ENCODE results near the gene SDK1. TPM values are rescaled to one million over a fixed set of nuclear protein-coding genes. Genes with fewer than 3 reads are reported as not detected.
A peak's percentile ranks its signal among the peaks of the same experiment; 100 is the strongest.

SDK1 gene
- total and polyA plus RNA-seq, 4 experiments from 2014 or later = 0.06 to 0.26 TPM; not detected in 2

DNA sequence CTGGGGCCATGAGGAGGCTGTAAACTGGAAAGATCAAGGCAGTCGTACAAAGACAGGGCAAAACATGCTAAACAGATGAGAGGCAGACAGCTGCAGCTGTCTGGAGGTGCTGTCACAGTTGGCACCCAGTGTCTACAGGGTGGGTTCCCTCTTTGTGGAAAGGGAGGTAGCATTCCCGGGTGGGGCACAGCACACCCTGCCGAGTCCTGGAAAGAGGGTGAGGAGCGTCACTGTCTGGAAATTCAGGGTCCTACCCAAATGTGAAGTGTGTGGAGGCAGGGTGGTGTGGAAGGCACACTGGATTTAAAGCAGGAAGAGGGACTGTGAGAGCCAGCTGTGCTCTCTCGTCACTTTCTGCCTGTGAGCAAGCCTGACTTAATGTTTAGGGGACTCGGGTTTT is 356.2 kb downstream of the SDK1 start:
- no peak overlapping the region for H3K4me3 Mint-ChIP-seq
- DNase-seq = no peak
- intact Hi-C loops (cut with micrococcal nuclease) = no loop called here
- no peak overlapping the region for H3K4me3 ChIP-seq (ENCODE audit: low read length in 2 of 2)
- ChIA-PET CTCF (ENCODE audit: partially characterized antibody) (no interaction called here), POLR2A (ENCODE audit: partially characterized antibody) (no interaction called here)
- H3K9me3 Mint-ChIP-seq = no peaks in the 10 kb centered on the region
- no peaks in the 10 kb centered on the region for H3K36me3 ChIP-seq (ENCODE audit: insufficient read depth, low read length)
- H3K27me3 ChIP-seq (ENCODE audit: insufficient read depth, low read length) = no peaks in the 10 kb centered on the region
- no peaks in the 10 kb centered on the region for H3K36me3 Mint-ChIP-seq
- H3K27me3 Mint-ChIP-seq = peaks cover 4 to 16% of the 10 kb centered on the region in 2 donors
- no peaks in the 10 kb centered on the region for H3K4me1 ChIP-seq (ENCODE audit: insufficient read depth, low read length)
- no peaks in the 10 kb centered on the region for H3K9me3 ChIP-seq (ENCODE audit: control insufficient read depth in 1 of 2, low read length in 2 of 2)
- no peak overlapping the region for H3K27ac ChIP-seq (ENCODE audit: low read depth, low read length)
- no peak overlapping the region for H3K27ac Mint-ChIP-seq
- no peaks in the 10 kb centered on the region for H3K4me1 Mint-ChIP-seq

DNA sequence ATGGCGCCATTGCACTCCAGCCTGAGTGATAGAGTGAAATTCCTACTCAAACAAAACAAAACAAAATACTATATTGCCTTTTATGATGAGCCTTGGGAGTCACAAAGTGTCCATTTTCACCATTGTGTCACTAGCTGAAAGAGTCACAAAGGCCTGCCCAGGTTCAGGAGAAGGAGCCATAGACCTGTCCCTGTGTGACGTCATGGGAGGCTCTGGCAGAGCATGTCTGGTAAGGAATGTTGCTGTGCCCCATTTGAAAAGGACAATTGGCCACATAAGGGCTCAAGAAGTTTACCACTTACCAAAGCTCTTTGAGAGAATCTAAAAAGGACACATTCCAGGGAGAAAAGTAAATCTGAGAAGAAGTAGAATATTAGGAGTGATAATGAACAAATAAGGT is 367.7 kb downstream of the SDK1 start:
- no peaks in the 10 kb centered on the region for H3K36me3 Mint-ChIP-seq
- H3K9me3 ChIP-seq (ENCODE audit: control insufficient read depth in 1 of 2, low read length in 2 of 2) = no peaks in the 10 kb centered on the region
- no peaks in the 10 kb centered on the region for H3K9me3 Mint-ChIP-seq
- intact Hi-C loops (cut with micrococcal nuclease) = no loop called here
- no peak overlapping the region for H3K4me3 ChIP-seq (ENCODE audit: low read length in 2 of 2)
- CTCF ChIA-PET (ENCODE audit: partially characterized antibody) = no interaction called here
- no peak overlapping the region for H3K27ac ChIP-seq (ENCODE audit: low read depth, low read length)
- H3K4me1 Mint-ChIP-seq = no peaks in the 10 kb centered on the region
- POLR2A ChIA-PET (ENCODE audit: partially characterized antibody) = no interaction called here
- H3K27me3 ChIP-seq (ENCODE audit: insufficient read depth, low read length) = no peaks in the 10 kb centered on the region
- H3K27me3 Mint-ChIP-seq = peaks cover 0 to 6% of the 10 kb centered on the region in 2 donors
- no peak overlapping the region for H3K4me3 Mint-ChIP-seq
- H3K4me1 ChIP-seq (ENCODE audit: insufficient read depth, low read length) = no peaks in the 10 kb centered on the region
- DNase-seq = no peak
- no peaks in the 10 kb centered on the region for H3K36me3 ChIP-seq (ENCODE audit: insufficient read depth, low read length)
- H3K27ac Mint-ChIP-seq = no peak overlapping the region

DNA sequence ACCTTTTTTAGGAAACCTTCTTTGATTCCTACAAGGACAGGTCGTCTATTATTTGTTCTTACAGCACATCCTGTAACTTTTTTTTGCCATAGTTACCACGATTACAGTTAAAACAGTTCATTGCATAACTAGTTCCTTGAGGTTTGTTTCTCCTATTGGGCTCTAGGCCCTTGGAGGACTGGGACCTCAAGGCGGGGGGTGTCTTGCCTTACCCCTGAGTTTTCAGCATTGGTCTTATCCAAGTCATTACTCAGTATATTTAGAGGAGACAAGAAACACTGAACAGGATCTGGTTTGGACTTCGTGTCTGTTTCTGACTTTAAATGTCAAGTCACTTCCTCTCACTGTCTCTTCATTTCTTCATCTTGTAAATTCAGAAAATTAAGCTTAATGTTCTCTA is 369.8 kb downstream of the SDK1 start:
- Histone ChIP-seq H3K4me1 (ENCODE audit: insufficient read depth, low read length) (no peaks in the 10 kb centered on the region), H3K27ac (ENCODE audit: low read depth, low read length) (no peak overlapping the region), H3K27me3 (ENCODE audit: insufficient read depth, low read length) (no peaks in the 10 kb centered on the region), H3K9me3 (ENCODE audit: control insufficient read depth in 1 of 2, low read length in 2 of 2) (no peaks in the 10 kb centered on the region), H3K4me3 (ENCODE audit: low read length in 2 of 2) (no peak overlapping the region), H3K36me3 (ENCODE audit: insufficient read depth, low read length) (no peaks in the 10 kb centered on the region)
- Mint-ChIP-seq H3K9me3 (no peaks in the 10 kb centered on the region), H3K4me3 (no peak overlapping the region), H3K27me3 (peaks cover 0 to 9% of the 10 kb centered on the region in 2 donors), H3K27ac (no peak overlapping the region), H3K4me1 (no peaks in the 10 kb centered on the region), H3K36me3 (no peaks in the 10 kb centered on the region)
- intact Hi-C loops (cut with micrococcal nuclease) = loop anchor here (5.0 kb wide), 1 partner anchor 804 kb away; no protein-coding TSS in a partner anchor
- POLR2A ChIA-PET (ENCODE audit: partially characterized antibody) = no interaction called here
- CTCF ChIA-PET (ENCODE audit: partially characterized antibody) = interaction anchor here (2.6 kb wide), 1 partner anchor 371 kb away, joined by 12 read pairs; the partner anchor contains the start of gene SDK1
- DNase-seq = no peak

DNA sequence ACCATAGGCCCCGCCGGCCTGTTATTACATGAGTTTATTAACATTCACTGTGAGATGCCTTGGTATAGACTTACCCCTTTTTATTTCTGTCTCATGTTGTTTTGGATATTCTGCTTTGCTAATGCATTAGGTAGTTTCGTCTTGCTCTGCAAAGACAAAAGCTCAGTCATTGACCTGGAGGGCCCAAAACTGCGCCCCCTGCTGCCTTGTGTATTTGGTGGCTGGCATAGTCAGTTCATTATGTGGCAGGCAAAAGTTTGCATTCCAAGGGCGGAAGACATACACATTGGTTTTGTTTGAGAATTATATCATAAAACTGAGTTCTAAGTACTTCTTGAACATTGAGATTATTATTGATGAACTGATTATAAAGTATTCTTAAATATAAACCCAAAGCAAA is 372.5 kb downstream of the SDK1 start:
- intact Hi-C loops (cut with micrococcal nuclease) = loop anchor here (1.0 to 5.0 kb wide), 2 partner anchors 373 to 806 kb away; no protein-coding TSS in a partner anchor
- Histone ChIP-seq H3K27me3 (ENCODE audit: insufficient read depth, low read length) (no peaks in the 10 kb centered on the region), H3K27ac (ENCODE audit: low read depth, low read length) (no peak overlapping the region), H3K4me1 (ENCODE audit: insufficient read depth, low read length) (no peaks in the 10 kb centered on the region), H3K9me3 (ENCODE audit: control insufficient read depth in 1 of 2, low read length in 2 of 2) (no peaks in the 10 kb centered on the region), H3K4me3 (ENCODE audit: low read length in 2 of 2) (no peak overlapping the region), H3K36me3 (ENCODE audit: insufficient read depth, low read length) (no peaks in the 10 kb centered on the region)
- Mint-ChIP-seq H3K36me3 (no peaks in the 10 kb centered on the region), H3K9me3 (no peaks in the 10 kb centered on the region), H3K4me1 (no peaks in the 10 kb centered on the region), H3K4me3 (no peak overlapping the region), H3K27ac (no peak overlapping the region), H3K27me3 (peaks cover 0 to 3% of the 10 kb centered on the region in 2 donors)
- CTCF ChIA-PET (ENCODE audit: partially characterized antibody) = interaction anchor here (0.8 to 2.6 kb wide), 8 partner anchors 10 to 809 kb away, joined by 3 to 12 read pairs (median 4); partner anchors contain the start of gene SDK1
- DNase-seq = peak in 4 of 5 donors; percentile 37 to 44 (median 41)
- POLR2A ChIA-PET (ENCODE audit: partially characterized antibody) = interaction anchor here (0.8 kb wide), 1 partner anchor 373 kb away, joined by 4 read pairs; the partner anchor contains the start of gene SDK1

DNA sequence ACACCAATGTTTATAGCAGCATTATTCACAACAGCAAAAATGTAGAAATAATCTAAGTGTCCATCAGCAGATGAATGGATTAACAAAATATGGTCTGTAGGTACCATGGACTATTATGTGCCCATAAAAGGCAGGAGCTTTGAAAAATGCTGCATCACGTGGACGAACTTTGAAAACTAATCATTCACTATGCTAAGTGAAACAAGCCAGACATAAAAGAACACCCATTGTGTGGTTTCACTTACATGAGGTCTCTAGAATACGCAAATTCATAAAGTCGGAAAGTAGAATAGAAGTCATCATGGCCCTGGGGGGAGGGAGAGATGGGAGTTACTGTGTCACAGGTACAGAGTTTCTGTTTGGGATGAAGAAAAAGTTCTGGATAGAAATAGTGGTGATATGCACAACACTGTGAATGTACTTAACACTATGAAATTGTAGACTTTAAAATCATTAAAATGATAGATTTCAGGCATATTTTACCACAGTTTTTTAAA is 377.3 kb downstream of the SDK1 start:
- Mint-ChIP-seq H3K36me3 (no peaks in the 10 kb centered on the region), H3K27ac (no peak overlapping the region), H3K4me1 (no peaks in the 10 kb centered on the region), H3K9me3 (no peaks in the 10 kb centered on the region), H3K27me3 (peaks cover 5 to 12% of the 10 kb centered on the region in 2 donors), H3K4me3 (no peak overlapping the region)
- Histone ChIP-seq H3K9me3 (ENCODE audit: control insufficient read depth in 1 of 2, low read length in 2 of 2) (no peaks in the 10 kb centered on the region), H3K27ac (ENCODE audit: low read depth, low read length) (no peak overlapping the region), H3K4me3 (ENCODE audit: low read length in 2 of 2) (no peak overlapping the region), H3K27me3 (ENCODE audit: insufficient read depth, low read length) (no peaks in the 10 kb centered on the region), H3K36me3 (ENCODE audit: insufficient read depth, low read length) (no peaks in the 10 kb centered on the region), H3K4me1 (ENCODE audit: insufficient read depth, low read length) (no peaks in the 10 kb centered on the region)
- intact Hi-C loops (cut with micrococcal nuclease) = no loop called here
- DNase-seq = no peak
- ChIA-PET POLR2A (ENCODE audit: partially characterized antibody) (no interaction called here), CTCF (ENCODE audit: partially characterized antibody) (no interaction called here)

DNA sequence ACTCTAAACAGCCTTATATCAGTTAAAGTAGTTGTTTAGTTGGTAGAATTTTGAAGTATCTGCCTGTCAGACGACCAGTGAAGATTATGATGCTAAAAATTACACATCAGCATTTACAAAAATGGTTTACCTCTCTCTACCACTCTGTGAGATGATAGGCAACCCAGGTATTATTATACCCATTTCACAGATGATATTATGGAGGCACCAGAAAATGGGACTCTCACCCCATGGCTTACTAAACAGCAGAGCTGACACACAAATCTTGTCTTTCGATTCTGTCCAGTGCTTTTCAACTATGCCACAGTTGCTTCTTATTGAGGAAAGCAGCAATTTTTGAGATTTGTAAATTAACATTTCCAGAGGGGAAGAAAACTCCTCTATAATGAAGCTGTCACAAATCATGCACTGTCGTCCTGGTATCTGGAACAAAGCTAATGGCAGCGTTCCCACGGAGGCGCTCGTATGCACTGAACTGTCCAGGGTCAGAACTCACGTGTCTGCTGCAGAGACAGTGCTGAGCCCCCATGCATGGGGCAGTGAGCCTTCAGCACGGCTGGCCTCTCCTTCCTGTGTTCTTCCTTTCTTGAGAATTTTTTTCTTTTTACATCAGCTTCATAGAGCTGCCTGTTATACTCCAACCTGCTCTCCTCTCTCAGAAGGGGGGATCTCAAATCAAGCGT is 381.1 kb downstream of the SDK1 start:
- no peak overlapping the region for H3K4me3 Mint-ChIP-seq
- H3K36me3 Mint-ChIP-seq = no peaks in the 10 kb centered on the region
- no peaks in the 10 kb centered on the region for H3K36me3 ChIP-seq (ENCODE audit: insufficient read depth, low read length)
- no peaks in the 10 kb centered on the region for H3K4me1 Mint-ChIP-seq
- H3K9me3 ChIP-seq (ENCODE audit: control insufficient read depth in 1 of 2, low read length in 2 of 2) = no peaks in the 10 kb centered on the region
- no peak for DNase-seq
- H3K9me3 Mint-ChIP-seq = peaks cover 0 to 1% (median 0%) of the 10 kb centered on the region in 8 donors
- peaks cover 2 to 12% of the 10 kb centered on the region in 2 donors for H3K27me3 Mint-ChIP-seq
- H3K27me3 ChIP-seq (ENCODE audit: insufficient read depth, low read length) = no peaks in the 10 kb centered on the region
- ChIA-PET CTCF (ENCODE audit: partially characterized antibody) (interaction anchor here (1.8 kb wide), 1 partner anchor 9 kb away, joined by 6 read pairs; no protein-coding TSS in a partner anchor), POLR2A (ENCODE audit: partially characterized antibody) (no interaction called here)
- H3K27ac ChIP-seq (ENCODE audit: low read depth, low read length) = no peak overlapping the region
- no peak overlapping the region for H3K4me3 ChIP-seq (ENCODE audit: low read length in 2 of 2)
- no peaks in the 10 kb centered on the region for H3K4me1 ChIP-seq (ENCODE audit: insufficient read depth, low read length)
- intact Hi-C loops (cut with micrococcal nuclease) = no loop called here
- no peak overlapping the region for H3K27ac Mint-ChIP-seq

DNA sequence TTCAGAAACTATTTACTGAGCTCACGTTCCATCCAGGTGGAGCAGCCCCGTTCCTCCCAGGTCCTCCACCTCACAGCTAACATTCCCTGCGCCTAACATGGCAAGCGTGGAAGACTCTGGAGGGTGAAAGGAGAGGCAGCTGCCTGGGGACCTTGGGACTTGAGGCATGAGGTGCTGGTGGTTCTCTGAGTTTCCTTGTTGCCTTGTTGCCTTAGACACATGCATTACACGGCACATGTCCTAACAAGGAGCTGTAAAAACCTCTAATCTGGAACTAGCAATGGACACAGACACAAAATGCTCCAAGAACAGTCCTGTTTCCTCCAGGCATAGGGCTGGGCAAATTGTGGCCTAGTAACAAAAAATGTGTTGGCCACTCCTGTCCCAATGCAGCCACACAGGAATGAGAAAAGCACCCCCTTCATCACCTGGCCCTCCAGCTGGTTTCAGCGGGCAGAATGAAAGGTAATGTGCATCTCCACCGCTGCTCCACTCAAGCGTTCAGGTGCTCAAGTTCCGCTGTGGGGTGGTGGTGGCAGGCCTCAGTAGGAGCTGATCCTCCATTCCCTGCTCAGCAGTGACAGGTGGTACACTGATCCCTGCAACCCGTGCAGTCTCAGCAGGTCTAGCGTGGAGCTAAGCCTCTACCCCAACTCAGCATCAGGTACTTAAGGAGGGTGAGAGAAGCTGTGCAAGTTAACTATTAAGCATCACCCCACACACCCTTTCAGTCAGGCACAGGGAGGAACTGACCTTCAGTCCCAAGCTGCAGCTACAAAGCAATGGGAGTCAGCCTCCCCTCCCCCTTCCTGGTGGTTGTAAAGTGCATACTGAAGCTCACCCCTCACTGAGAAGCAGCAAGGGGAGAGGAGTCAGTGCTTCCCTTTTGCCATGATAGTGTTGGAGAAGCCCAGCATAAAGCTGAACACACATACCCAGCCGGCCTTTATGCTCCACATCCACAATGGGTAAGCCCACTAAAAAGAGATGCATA is 382.8 kb downstream of the SDK1 start:
- Mint-ChIP-seq H3K27me3 (peaks cover 2 to 12% of the 10 kb centered on the region in 2 donors), H3K36me3 (no peaks in the 10 kb centered on the region), H3K4me1 (no peaks in the 10 kb centered on the region), H3K9me3 (peaks cover 0 to 2% (median 0%) of the 10 kb centered on the region in 8 donors), H3K4me3 (no peak overlapping the region), H3K27ac (no peak overlapping the region)
- no peaks in the 10 kb centered on the region for H3K36me3 ChIP-seq (ENCODE audit: insufficient read depth, low read length)
- no peaks in the 10 kb centered on the region for H3K27me3 ChIP-seq (ENCODE audit: insufficient read depth, low read length)
- intact Hi-C loops (cut with micrococcal nuclease) = no loop called here
- no peaks in the 10 kb centered on the region for H3K9me3 ChIP-seq (ENCODE audit: control insufficient read depth in 1 of 2, low read length in 2 of 2)
- POLR2A ChIA-PET (ENCODE audit: partially characterized antibody) = no interaction called here
- H3K27ac ChIP-seq (ENCODE audit: low read depth, low read length) = no peak overlapping the region
- H3K4me3 ChIP-seq (ENCODE audit: low read length in 2 of 2) = no peak overlapping the region
- CTCF ChIA-PET (ENCODE audit: partially characterized antibody) = interaction anchor here (1.1 to 1.8 kb wide), 2 partner anchors 9 to 11 kb away, joined by 4 to 6 read pairs; no protein-coding TSS in a partner anchor
- no peak for DNase-seq
- H3K4me1 ChIP-seq (ENCODE audit: insufficient read depth, low read length) = no peaks in the 10 kb centered on the region

Data from CD4-positive, alpha-beta memory T cell (primary cell).